Coronary artery (tissue), 2 donors: ENCODE results near the gene FURIN.

Source experiments
- DNase-seq: peaks from one replicate; pipeline ENCODE4 v3.0.0-alpha.2; 2017; ENCODE audit warnings: low spot score
- H3K27ac ChIP-seq, 2 donors: fragments of 200-600 bp; sonication (generic); one replicate each; pipeline ENCODE4 v1.5.1; 2016 to 2019
- H3K4me3 ChIP-seq: fragments of 200-600 bp; sonication (generic); 2 replicates; pipeline ENCODE4 v1.5.1; 2016; ENCODE audit warnings: mild to moderate bottlenecking, moderate library complexity
- TF ChIP-seq, protein P1 (sequence below): fragments of 200-600 bp; sonication (generic); IDR thresholded peaks from one replicate; pipeline ENCODE4 v1.5.1; 2019; ENCODE audit warnings: antibody characterized with exemption

Gene FURIN

DNA sequence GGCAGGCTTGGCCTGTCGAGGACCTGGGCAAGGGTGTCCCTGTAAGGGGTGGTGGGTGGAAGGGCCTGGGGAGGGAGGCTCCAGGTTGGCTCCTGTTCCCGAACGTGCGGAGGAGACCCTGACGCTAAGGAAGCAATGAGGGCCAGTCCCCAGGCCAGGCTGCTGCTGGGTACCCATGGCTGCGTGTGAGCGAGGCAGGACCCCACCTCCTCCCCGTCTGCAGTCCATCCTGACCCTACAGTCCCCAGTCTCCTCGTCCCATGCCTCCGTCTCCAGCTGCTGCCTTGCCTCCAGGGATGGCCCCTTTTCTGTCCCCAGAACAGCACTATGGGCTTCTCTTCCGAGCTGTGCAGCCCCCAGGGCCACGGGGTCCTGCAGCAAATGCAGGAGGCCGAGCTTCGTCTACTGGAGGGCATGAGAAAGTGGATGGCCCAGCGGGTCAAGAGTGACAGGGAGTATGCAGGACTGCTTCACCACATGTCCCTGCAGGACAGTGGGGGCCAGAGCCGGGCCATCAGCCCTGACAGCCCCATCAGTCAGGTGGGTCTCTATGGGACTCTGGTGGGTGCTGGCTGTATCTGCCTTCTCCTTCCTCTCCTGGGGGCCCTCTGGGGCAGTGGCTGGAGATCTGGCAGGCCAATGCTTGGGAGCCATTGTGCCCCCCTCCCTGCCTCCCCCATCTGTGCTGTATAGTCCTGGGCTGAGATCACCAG, 16.5 kb downstream of the FURIN start:
- DNase-seq = no peak
- H3K27ac ChIP-seq = peak overlapping the region; percentile 82 to 99
- H3K4me3 ChIP-seq = peak overlapping the region; percentile 82
- TF ChIP-seq, protein P1, sequence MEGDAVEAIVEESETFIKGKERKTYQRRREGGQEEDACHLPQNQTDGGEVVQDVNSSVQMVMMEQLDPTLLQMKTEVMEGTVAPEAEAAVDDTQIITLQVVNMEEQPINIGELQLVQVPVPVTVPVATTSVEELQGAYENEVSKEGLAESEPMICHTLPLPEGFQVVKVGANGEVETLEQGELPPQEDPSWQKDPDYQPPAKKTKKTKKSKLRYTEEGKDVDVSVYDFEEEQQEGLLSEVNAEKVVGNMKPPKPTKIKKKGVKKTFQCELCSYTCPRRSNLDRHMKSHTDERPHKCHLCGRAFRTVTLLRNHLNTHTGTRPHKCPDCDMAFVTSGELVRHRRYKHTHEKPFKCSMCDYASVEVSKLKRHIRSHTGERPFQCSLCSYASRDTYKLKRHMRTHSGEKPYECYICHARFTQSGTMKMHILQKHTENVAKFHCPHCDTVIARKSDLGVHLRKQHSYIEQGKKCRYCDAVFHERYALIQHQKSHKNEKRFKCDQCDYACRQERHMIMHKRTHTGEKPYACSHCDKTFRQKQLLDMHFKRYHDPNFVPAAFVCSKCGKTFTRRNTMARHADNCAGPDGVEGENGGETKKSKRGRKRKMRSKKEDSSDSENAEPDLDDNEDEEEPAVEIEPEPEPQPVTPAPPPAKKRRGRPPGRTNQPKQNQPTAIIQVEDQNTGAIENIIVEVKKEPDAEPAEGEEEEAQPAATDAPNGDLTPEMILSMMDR = no peak

DNA sequence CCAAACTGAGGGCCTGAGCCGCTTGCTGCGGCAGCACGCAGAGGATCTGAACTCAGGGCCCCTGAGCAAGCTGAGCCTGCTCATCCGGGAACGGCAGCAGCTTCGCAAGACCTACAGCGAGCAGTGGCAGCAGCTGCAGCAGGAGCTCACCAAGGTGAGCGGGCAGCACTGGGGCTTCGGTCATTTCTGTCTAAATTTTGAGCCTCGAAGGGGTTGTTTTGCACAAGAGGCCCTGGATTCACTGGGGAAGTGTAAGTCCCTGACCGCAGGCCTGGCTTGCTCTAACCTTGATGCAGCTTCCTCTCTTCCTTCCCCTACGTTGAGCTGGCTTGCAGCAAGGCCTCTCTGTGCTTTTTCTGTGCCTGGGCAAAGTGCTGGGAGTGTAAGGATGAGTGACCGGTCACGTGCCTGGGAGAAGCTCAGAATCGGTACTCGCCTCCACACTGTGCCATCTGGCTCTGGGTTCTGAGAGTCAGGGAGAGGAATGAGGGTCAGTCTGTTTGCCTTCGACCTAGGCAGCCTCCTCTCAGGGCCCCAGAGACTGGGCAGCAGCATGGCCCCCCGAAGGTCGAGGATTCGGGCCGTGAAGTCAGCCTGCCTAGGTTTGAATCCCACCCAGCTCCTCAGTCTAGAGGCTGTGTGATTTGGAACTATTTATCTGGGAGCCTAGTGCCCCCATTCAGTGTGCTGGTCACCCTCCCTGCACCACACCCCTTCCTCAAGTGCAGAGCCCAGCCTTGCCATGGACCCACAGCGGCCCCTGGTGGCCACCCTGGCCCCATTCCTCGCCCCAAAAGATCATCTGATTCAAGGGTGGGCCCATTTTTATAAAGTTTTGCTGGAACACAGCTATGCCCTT, 17.3 kb downstream of the FURIN start:
- H3K4me3 ChIP-seq = peak overlapping the region; percentile 82
- TF ChIP-seq, protein P1 = peak; percentile 98
- DNase-seq = no peak
- peak overlapping the region; percentile 82 to 99 for H3K27ac ChIP-seq

DNA sequence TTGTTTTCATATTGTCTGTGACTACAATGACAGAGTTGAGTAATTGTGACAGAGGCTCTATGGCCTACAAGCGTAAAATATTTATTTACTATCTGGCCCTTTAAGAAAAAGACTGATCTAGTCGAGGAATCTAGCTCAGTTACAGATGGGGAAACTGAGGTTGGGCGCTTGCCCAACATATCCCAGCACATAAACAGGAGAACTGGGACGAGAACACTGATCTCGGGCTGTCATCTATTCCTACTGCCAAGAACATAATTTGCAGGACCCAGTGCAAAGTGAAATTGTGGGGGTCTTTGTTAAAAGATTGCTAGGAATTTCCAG, 17.9 kb downstream of the FURIN start:
- peak overlapping the region in 1 of 2 donors; percentile 99 for H3K27ac ChIP-seq
- no peak for DNase-seq
- TF ChIP-seq, protein P1 = no peak
- no peak overlapping the region for H3K4me3 ChIP-seq

DNA sequence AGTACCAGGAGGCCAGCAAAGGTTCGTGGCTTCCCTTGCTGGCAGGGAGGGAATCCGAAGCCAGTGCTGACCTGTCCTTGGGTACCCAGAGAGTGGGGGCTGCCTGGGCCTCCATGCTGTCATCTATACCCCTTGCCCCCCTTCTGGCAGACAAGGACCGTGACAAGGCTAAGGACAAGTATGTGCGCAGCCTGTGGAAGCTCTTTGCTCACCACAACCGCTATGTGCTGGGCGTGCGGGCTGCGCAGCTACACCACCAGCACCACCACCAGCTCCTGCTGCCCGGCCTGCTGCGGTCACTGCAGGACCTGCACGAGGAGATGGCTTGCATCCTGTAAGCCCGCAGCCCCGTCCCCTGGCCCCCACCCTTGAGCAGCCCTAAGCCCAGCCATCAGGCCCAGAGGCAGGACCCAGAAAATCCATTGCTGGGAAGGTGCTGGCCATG, 18.7 kb downstream of the FURIN start:
- no peak overlapping the region for H3K4me3 ChIP-seq
- no peak for DNase-seq
- TF ChIP-seq, protein P1 = no peak
- H3K27ac ChIP-seq = no peak overlapping the region

DNA sequence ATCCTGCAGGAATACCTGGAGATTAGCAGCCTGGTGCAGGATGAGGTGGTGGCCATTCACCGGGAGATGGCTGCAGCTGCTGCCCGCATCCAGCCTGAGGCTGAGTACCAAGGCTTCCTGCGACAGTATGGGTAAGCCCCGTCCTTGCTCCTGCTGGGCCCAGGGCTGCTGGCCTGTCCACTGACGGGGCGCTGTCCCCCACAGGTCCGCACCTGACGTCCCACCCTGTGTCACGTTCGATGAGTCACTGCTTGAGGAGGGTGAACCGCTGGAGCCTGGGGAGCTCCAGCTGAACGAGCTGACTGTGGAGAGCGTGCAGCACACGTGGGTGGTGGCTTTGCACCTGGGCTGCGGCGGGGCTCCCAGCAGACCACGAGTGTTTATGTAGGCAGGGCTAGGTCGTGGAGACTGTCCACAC, 20.9 kb downstream of the FURIN start:
- no peak for DNase-seq
- no peak overlapping the region for H3K4me3 ChIP-seq
- TF ChIP-seq, protein P1 = no peak
- no peak overlapping the region for H3K27ac ChIP-seq

DNA sequence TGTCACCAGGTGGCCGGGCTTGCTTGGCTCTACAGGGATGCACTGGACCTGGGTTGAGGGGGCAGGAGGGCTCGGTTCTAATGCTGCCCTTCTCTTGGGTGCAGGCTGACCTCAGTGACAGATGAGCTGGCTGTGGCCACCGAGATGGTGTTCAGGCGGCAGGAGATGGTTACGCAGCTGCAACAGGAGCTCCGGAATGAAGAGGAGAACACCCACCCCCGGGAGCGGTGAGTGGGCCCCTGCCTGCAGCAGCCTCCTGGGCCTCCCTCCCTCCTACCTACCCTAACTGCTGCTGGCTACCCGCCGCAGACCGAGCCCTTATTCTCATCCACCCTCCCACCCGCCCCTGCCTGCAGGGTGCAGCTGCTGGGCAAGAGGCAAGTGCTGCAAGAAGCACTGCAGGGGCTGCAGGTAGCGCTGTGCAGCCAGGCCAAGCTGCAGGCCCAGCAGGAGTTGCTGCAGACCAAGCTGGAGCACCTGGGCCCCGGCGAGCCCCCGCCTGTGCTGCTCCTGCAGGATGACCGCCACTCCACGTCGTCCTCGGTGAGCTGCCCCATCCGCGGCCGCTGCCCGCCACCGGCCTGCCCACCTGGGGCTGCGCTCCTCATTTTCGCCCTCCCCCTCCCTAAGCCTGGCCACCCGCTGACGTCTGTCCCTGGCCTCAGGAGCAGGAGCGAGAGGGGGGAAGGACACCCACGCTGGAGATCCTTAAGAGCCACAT, 21.5 kb downstream of the FURIN start:
- TF ChIP-seq, protein P1 = no peak
- DNase-seq = no peak
- no peak overlapping the region for H3K27ac ChIP-seq
- no peak overlapping the region for H3K4me3 ChIP-seq
